ENCODE measurements around the gene PFDN2.

Gene PFDN2

GRCh38 chr1:161082996-161083747, 34.7 kb downstream of the PFDN2 start:
- no peak for TF ChIP-seq CTCF (conservative IDR thresholded peaks at IDR 0.05)
- TF ChIP-seq ZFX (IDR thresholded peaks at IDR 0.05): no peak
- H3K27ac ChIP-seq: peak overlapping the region; percentile 51

GRCh38 chr1:161082483-161082882, 35.4 kb downstream of the PFDN2 start:
- TF ChIP-seq CTCF (conservative IDR thresholded peaks at IDR 0.05) (no peak), ZFX (IDR thresholded peaks at IDR 0.05) (no peak)
- H3K27ac ChIP-seq: peak overlapping the region; percentile 51

DNA sequence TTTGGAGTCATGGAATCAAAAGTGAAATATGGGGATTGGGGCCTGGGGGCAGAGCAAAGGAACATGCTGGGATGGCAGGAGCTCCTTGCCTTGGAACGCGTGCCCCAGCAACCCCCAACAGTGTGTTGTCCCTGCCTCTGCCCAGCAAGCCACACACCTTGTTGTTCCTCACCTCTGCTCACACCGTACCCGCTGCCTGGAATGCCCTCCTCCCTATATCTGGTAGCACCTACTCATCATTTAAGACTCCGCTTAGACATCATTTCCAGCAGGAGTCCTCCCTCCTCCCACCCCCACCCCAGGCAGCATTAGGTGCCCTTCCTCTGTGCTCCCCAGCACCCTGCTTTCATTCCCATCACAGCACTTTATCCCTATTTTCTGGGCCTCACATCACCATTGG, 36.3 kb downstream of the PFDN2 start:
- TF ChIP-seq ZFX (IDR thresholded peaks at IDR 0.05) (no peak), CTCF (conservative IDR thresholded peaks at IDR 0.05) (no peak)
- H3K27ac ChIP-seq: no peak overlapping the region

DNA sequence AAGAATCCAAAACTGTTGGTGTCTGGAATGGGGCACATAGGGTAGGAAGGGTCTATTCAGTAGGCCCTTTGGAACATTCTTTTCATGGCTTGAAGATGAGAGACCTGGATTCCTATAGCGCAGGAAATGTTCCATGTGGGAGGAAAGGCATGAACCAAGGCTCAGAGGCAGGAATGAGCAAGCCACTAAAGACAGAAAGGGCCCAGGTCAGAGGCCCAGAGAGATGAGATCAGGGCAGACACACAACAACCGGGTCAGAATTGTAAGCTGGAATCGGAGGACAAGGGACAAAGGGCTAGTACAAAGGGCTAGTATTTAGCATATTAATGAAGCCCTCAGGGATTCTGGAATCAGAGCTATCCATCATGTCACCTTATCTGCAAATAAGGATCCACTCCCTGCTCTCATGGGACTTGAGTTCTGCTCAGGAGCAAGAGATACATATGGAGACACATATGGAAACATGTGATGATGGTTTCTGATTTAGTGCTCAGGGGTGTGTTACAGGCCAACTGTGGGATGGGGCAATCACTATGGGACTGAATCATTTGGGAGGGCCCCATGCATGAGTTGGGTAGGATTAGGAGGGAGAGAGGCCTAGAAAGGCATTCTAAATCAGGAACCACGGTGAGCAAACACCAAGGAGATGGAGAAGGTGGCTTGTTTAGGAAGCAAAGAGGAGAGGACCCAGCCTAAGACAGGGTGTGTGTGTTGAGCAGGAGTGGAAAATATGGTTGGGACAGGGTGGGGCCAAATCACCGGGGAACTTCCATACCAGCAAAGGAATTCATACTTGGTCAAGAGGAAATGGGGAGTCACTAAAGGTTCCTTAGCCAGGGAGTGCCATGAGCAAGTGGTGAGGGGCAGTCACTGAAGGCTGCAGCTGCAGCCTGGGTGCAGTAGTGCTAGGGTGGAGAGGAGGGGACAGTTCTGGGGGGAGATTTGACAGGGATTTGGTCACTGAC, 37.1 kb downstream of the PFDN2 start:
- no peak overlapping the region for H3K27ac ChIP-seq
- TF ChIP-seq ZFX (IDR thresholded peaks at IDR 0.05) (no peak), CTCF (conservative IDR thresholded peaks at IDR 0.05) (no peak)

GRCh38 chr1:161079436-161080110, 38.3 kb downstream of the PFDN2 start:
- no peak overlapping the region for H3K27ac ChIP-seq
- TF ChIP-seq ZFX (IDR thresholded peaks at IDR 0.05) (no peak), CTCF (conservative IDR thresholded peaks at IDR 0.05) (no peak)

DNA sequence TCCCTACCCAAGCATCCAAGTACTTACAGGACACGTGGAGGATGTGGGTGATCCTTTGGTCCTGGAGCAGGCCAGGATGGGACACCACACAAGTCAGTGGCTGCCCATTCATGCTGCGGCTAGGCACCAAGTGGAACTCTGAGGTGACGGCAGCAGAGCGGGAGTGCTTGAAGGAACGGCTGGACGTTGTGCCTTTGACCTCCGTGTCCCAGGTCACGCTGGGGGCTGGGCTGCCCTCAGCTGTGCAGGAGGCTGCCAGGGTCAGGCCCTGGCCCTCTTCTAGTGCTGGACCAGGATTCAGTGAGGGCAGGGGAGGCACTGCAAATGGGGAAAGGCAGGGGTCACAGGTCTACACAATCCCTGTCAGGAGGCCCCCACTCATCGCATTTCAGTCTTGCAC, 40.4 kb downstream of the PFDN2 start:
- TF ChIP-seq ZFX (IDR thresholded peaks at IDR 0.05) (no peak), CTCF (conservative IDR thresholded peaks at IDR 0.05) (no peak)
- H3K27ac ChIP-seq: no peak overlapping the region

Data from C4-2B (cell line).